ENCODE results near the gene SMAD4. TPM values are rescaled to one million over a fixed set of nuclear protein-coding genes. Genes with fewer than 3 reads are reported as not detected.
"Not testable (repeated sequence)": the region's sequence is repeated elsewhere in the genome, so short reads cannot be mapped to it uniquely, and the experiment has no call there.

Gene SMAD4
- 10 to 100 TPM; 72.0 to 75.1 TPM for total RNA-seq

DNA sequence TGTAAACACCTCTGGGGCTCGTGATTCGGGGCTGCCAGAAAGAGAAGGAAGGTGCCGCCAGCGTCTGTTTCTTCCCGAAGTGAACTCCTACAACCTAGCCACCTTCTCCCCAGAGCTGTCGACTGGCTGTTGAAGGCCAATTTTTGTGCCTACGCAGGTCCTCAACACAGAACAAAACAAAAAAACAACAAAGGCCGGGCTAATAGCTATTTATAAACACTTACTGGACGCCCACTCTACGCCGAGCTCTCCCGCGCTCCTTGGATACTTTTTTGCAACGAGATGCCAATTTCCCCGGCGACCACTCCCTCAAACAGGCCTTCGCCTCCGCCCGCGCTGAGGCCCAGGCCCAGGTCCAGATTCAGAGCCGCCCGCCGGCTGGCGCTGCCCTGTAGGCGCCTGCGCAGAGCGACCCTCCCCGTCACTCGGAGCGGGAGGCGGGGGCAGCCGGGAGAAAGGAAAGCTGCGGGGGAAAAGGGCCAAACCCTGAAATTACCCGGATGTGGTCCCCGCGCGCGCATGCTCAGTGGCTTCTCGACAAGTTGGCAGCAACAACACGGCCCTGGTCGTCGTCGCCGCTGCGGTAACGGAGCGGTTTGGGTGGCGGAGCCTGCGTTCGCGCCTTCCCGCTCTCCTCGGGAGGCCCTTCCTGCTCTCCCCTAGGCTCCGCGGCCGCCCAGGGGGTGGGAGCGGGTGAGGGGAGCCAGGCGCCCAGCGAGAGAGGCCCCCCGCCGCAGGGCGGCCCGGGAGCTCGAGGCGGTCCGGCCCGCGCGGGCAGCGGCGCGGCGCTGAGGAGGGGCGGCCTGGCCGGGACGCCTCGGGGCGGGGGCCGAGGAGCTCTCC lies at the start of gene SMAD4:
TSS of gene SMAD4 (plus strand) at position 520 of the 843 bp plus-strand sequence. CDS start 16,834 bp downstream, outside the sequence.
- H3K36me3 Mint-ChIP-seq (ENCODE audit: low read depth): peaks cover 16% of the 10 kb centered on the region

DNA sequence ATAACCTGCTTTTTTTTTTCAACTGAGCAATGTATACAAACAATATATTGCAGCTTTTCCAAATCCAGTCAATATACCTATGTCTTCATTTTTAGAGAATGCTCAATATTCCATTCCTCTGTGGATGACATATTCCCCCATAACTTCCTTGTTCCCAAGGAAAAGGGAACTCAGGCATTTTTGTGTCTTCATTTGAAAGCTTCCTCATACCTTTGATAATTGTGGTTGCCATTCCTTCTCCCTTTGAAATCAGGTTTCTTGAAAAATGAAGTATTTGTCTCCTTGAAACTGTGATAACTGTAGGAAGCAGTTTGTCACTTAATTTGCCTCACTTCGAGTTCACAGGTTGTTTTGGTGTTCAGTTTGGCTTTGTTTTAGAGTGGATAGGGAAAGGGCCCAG lies 48.6 kb upstream of the SMAD4 start:
- Mint-ChIP-seq H3K27ac (no peak overlapping the region), H3K36me3 (ENCODE audit: low read depth) (peaks cover 38% of the 10 kb centered on the region), H3K9me3 (peaks cover 8% of the 10 kb centered on the region), H3K27me3 (ENCODE audit: low read depth) (no peaks in the 10 kb centered on the region), H3K4me3 (no peak overlapping the region), H3K4me1 (ENCODE audit: low read depth) (peaks cover 2% of the 10 kb centered on the region)
- DNase-seq: no peak
- CTCF ChIA-PET: interaction anchor here (0.7 kb wide), 1 partner anchor 218 kb away, joined by 3 read pairs; no protein-coding TSS in a partner anchor
- intact Hi-C loops (cut with micrococcal nuclease): no loop called here

More for the DNA sequence above, at the start of gene SMAD4:
- peak within 1 kb of the TSS; percentile 97 for H3K27ac Mint-ChIP-seq
- H3K4me3 Mint-ChIP-seq: peak within 1 kb of the TSS; percentile 98
- peak; percentile 98 for DNase-seq
- no peaks in the 10 kb centered on the region for H3K27me3 Mint-ChIP-seq (ENCODE audit: low read depth)
- CTCF ChIA-PET: interaction anchor here (0.6 to 5.1 kb wide), 6 partner anchors 8 to 210 kb away, joined by 3 to 26 read pairs (median 4); partner anchors contain the start of genes ELAC1 and MRO
- H3K9me3 Mint-ChIP-seq: no peaks in the 10 kb centered on the region
- intact Hi-C loops (cut with micrococcal nuclease): loop anchor here (1.0 kb wide), 8 partner anchors 21 to 167 kb away; partner anchors contain the start of genes ME2 and MEX3C
- peaks cover 45% of the 10 kb centered on the region for H3K4me1 Mint-ChIP-seq (ENCODE audit: low read depth)

DNA sequence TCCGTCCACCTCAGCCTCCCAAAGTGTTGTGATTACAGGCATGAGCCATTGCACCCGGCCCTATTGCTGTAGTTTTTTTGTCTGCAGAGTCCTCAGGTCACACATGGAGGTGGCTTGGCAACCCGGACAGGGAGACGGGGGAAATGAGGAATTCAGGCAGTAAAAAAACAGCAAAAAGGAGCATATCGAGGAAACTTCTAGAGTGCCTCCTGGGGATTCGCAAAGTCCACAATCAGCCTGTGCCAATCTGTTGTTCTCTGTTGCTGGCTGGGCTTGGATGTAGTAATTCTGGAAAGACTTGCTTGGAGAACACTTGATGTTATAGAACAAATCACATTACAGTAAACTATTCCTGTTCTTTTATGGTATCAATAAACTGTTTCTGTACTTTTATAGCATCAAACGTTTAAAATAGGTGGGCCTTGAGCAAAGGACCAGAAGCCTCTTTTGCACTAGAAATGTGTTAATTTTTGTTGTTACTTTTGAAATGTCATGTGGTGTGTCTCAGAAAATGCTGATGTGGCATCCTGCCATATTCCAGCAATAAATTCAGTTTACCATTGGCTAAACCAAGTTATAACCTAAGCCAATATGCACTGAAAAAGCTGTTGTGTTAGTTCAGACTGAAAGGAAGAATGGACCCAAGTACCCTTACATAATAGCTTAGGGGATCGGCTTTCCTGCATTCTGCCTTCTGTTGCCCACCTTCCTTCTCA lies 47.8 kb upstream of the SMAD4 start:
- no peak overlapping the region for H3K27ac Mint-ChIP-seq
- H3K4me3 Mint-ChIP-seq: no peak overlapping the region
- intact Hi-C loops (cut with micrococcal nuclease): no loop called here
- DNase-seq: no peak
- H3K9me3 Mint-ChIP-seq: peaks cover 3% of the 10 kb centered on the region
- peaks cover 2% of the 10 kb centered on the region for H3K4me1 Mint-ChIP-seq (ENCODE audit: low read depth)
- H3K36me3 Mint-ChIP-seq (ENCODE audit: low read depth): peaks cover 30% of the 10 kb centered on the region
- H3K27me3 Mint-ChIP-seq (ENCODE audit: low read depth): no peaks in the 10 kb centered on the region
- CTCF ChIA-PET: no interaction called here

DNA sequence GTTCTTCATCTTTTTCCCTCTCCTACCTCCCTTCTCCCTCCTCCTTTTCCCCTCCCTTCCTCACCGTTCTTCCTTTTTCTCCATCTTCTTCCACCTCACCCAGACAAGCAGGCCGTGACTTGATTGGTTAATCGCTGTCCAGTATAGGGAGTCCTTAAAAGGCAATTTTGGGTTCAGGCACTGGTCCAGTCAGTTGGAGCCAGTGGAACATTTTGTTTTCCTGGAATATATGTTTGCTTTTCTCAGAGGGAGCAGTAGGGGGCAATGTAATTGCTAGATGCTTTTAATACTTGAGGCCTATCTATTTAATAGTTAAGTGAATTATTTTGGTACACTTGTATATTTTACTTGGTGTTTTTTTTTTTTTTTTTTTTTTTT lies 47.2 kb upstream of the SMAD4 start:
- Mint-ChIP-seq H3K4me1 (ENCODE audit: low read depth) (peaks cover 2% of the 10 kb centered on the region), H3K4me3 (no peak overlapping the region), H3K27ac (no peak overlapping the region), H3K27me3 (ENCODE audit: low read depth) (no peaks in the 10 kb centered on the region), H3K36me3 (ENCODE audit: low read depth) (peaks cover 25% of the 10 kb centered on the region), H3K9me3 (peaks cover 3% of the 10 kb centered on the region)
- CTCF ChIA-PET: no interaction called here
- DNase-seq: no peak
- intact Hi-C loops (cut with micrococcal nuclease): no loop called here

DNA sequence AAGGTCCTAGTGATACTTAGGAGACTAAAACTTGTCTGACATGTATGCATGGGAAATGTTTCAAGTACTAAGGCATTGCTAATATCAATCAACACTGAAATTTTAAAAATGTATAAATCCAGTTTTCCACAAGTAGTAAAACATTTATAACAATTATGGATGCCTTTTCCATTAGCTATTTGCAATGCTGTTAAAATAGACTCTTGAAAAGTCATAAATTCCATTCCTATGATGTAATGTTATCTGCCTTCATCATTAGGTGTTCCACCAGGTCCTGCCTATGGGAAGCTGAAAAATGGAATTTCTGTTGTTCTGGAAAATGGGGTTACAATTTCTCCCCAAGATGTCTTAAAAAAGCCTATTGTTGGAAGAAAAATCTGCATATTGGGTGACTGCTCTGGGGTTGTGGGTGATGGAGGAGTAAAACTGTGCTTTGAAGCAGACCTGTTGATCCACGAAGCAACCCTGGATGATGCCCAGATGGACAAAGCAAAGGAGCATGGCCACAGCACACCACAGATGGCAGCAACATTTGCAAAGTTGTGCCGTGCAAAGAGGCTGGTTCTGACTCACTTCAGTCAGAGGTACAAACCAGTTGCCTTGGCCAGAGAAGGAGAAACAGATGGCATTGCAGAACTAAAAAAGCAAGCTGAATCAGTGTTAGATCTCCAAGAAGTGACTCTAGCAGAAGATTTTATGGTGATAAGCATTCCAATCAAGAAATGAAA lies 43.5 kb upstream of the SMAD4 start:
- H3K9me3 Mint-ChIP-seq: no peaks in the 10 kb centered on the region
- peaks cover 2% of the 10 kb centered on the region for H3K4me1 Mint-ChIP-seq (ENCODE audit: low read depth)
- peaks cover 8% of the 10 kb centered on the region for H3K36me3 Mint-ChIP-seq (ENCODE audit: low read depth)
- H3K27ac Mint-ChIP-seq: no peak overlapping the region
- intact Hi-C loops (cut with micrococcal nuclease): no loop called here
- H3K4me3 Mint-ChIP-seq: no peak overlapping the region
- CTCF ChIA-PET: no interaction called here
- H3K27me3 Mint-ChIP-seq (ENCODE audit: low read depth): no peaks in the 10 kb centered on the region
- DNase-seq: no peak

DNA sequence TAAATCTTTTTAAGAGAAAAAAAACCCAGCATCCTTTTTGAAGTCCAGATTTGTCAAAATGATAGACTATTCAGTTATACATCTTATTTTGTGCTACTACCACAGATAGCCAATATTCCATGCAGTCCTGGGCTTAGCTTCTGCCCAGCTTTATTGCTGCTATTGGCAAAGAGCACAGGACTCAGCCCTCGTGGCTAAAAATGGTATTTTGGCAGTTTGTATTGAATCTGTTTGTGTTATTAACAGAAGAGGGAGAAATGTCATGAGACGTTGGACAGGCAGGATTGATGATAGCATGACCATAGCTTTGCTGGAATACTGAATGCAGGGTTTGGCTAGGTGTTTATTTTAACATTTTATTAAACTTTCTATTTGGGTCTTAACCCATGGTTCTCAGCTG lies 42.8 kb upstream of the SMAD4 start:
- CTCF ChIA-PET: interaction anchor here (0.7 kb wide), 1 partner anchor 14 kb away, joined by 3 read pairs; no protein-coding TSS in a partner anchor
- intact Hi-C loops (cut with micrococcal nuclease): no loop called here
- Mint-ChIP-seq H3K4me1 (ENCODE audit: low read depth) (peaks cover 2% of the 10 kb centered on the region), H3K36me3 (ENCODE audit: low read depth) (peaks cover 8% of the 10 kb centered on the region), H3K27ac (no peak overlapping the region), H3K9me3 (no peaks in the 10 kb centered on the region), H3K27me3 (ENCODE audit: low read depth) (no peaks in the 10 kb centered on the region), H3K4me3 (no peak overlapping the region)
- DNase-seq: no peak

DNA sequence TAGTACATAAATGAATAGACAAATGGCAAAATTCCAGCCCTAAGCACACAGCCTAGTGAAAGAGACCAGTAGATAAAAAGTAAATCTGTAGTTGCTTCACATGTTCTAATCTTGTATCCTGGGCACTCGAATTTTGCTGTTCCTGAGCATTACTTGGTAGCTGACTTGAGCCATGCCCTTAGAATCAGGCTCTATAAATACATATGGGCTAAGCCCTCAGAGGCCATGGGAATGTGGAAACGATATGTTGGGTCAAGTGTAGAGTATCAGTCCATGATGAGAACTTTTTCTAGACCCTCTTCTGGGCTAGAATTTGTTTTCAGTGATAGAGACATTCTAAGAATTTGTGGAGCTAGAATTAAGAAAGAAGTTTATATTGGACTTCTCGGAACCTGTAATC lies 40.3 kb upstream of the SMAD4 start:
- DNase-seq: no peak
- Mint-ChIP-seq H3K9me3 (no peaks in the 10 kb centered on the region), H3K4me1 (ENCODE audit: low read depth) (no peaks in the 10 kb centered on the region), H3K36me3 (ENCODE audit: low read depth) (peaks cover 5% of the 10 kb centered on the region), H3K4me3 (no peak overlapping the region), H3K27me3 (ENCODE audit: low read depth) (no peaks in the 10 kb centered on the region), H3K27ac (no peak overlapping the region)
- intact Hi-C loops (cut with micrococcal nuclease): no loop called here
- CTCF ChIA-PET: interaction anchor here (0.6 kb wide), 1 partner anchor 21 kb away, joined by 3 read pairs; no protein-coding TSS in a partner anchor

DNA sequence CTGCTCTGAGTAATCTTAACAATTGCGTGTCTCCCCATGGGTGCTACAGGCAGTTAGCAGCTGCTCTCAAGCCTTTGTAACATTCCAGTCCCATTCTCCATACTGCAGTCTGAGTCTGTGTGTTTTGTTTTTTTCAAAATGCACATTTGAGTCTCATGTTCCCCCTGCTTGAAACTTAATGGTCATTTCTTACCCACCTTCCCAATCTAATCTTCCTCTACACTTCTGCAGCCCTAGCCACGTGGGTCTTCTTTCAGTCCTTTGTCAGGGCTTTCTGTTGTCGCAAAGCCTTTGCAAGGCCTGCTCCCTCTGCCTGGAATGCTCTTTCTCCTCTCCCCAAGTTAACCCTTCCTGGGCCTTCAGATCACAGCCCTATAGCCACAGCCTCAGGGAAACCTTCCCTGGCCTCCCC lies 37.7 kb upstream of the SMAD4 start:
- no peaks in the 10 kb centered on the region for H3K36me3 Mint-ChIP-seq (ENCODE audit: low read depth)
- H3K4me1 Mint-ChIP-seq (ENCODE audit: low read depth): no peaks in the 10 kb centered on the region
- intact Hi-C loops (cut with micrococcal nuclease): no loop called here
- H3K9me3 Mint-ChIP-seq: no peaks in the 10 kb centered on the region
- no peaks in the 10 kb centered on the region for H3K27me3 Mint-ChIP-seq (ENCODE audit: low read depth)
- DNase-seq: no peak
- no peak overlapping the region for H3K27ac Mint-ChIP-seq
- CTCF ChIA-PET: no interaction called here
- no peak overlapping the region for H3K4me3 Mint-ChIP-seq

DNA sequence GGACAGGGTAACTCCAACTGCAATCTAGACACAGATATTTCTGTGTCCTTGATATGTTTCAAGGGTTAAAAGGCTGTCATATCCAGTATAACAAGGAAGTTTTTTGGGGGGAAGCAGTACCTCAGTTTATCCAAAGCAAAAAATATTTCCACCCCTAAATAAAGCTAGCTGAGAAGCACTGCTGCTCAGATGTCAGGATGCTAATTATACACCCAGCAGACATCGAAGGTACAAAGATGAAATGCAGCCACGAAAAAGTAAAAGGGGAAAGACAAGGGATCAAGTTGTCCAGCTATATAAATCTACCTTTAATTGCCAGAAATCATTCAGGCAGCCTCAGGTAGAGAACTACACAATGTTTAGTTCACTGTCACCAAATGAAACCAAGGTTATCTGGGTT lies 36.0 kb upstream of the SMAD4 start:
- Mint-ChIP-seq H3K4me3 (no peak overlapping the region), H3K36me3 (ENCODE audit: low read depth) (no peaks in the 10 kb centered on the region), H3K27ac (no peak overlapping the region), H3K4me1 (ENCODE audit: low read depth) (no peaks in the 10 kb centered on the region), H3K9me3 (no peaks in the 10 kb centered on the region), H3K27me3 (ENCODE audit: low read depth) (no peaks in the 10 kb centered on the region)
- intact Hi-C loops (cut with micrococcal nuclease): no loop called here
- CTCF ChIA-PET: no interaction called here
- DNase-seq: no peak

DNA sequence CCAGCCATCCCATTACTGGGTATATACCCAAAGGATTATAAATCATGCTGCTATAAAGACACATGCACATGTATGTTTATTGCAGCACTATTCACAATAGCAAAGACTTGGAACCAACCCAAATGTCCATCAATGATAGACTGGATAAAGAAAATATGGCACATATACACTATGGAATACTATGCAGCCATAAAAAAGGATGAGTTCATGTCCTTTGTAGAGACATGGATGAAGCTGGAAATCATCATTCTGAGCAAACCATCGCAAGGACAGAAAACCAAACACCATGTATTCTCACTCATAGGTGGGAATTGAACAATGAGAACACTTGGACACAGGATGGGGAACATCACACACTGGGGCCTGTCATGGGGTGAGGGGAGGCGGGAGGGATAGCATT lies 26.8 kb upstream of the SMAD4 start:
- H3K4me3 Mint-ChIP-seq; intact Hi-C loops (cut with micrococcal nuclease); DNase-seq; H3K4me1 Mint-ChIP-seq (ENCODE audit: low read depth); H3K36me3 Mint-ChIP-seq (ENCODE audit: low read depth); H3K9me3 Mint-ChIP-seq; H3K27me3 Mint-ChIP-seq (ENCODE audit: low read depth); CTCF ChIA-PET; H3K27ac Mint-ChIP-seq: not testable (repeated sequence)

DNA sequence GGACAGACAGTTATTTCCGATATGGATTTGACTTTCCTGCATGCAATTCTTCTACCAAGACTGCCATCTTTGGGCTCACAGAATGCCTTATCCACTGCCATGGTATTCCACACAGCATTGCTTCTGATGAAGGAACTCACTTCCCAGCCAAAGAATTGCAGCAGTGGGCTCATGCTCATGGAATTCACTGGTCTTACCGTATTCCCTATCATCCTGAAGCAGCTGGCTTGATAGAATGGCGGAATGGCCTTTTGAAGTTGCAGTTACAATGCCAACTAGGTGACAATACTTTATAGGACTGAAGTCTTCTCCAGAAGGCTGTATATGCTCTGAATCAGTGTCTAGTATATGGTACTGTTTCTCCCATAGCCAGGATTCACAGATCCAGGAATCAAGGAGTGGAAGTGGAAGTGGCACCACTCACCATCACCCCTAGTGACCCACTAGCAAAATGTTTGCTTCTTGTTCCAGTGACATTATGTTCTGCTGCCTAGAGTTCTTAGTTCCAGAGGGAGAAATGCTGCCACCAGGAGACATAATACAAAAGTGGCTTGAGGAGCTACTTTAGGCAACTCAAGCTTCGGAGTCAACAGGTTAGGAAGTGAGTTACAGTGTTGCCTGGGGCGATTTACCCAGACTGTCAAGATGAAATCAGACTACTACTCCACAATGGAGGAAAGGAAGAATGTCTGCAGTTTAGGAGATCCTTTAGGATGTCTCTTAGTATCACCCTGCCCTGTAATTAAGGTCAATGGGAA lies 23.8 kb upstream of the SMAD4 start:
- no peak overlapping the region for H3K27ac Mint-ChIP-seq
- CTCF ChIA-PET: interaction anchor here (0.8 kb wide), 1 partner anchor 17 kb away, joined by 3 read pairs; no protein-coding TSS in a partner anchor
- no peaks in the 10 kb centered on the region for H3K27me3 Mint-ChIP-seq (ENCODE audit: low read depth)
- no peaks in the 10 kb centered on the region for H3K4me1 Mint-ChIP-seq (ENCODE audit: low read depth)
- DNase-seq: no peak
- peaks cover 6% of the 10 kb centered on the region for H3K9me3 Mint-ChIP-seq
- H3K36me3 Mint-ChIP-seq (ENCODE audit: low read depth): peaks cover 6% of the 10 kb centered on the region
- intact Hi-C loops (cut with micrococcal nuclease): no loop called here
- no peak overlapping the region for H3K4me3 Mint-ChIP-seq

Measured in activated naive CD4-positive, alpha-beta T cell treated with anti-CD3 and anti-CD28 coated beads for 36 hours (primary cell).